GM13977 (cell line): ENCODE measurements around the gene MLLT3.

Experiments
- DNase-seq: peaks from one replicate; pipeline ENCODE4 v3.0.0; 2012; ENCODE audit warnings: low spot score
- in situ Hi-C: fragments of 300-500 bp; cut with MboI; formaldehyde crosslinking; loops from one replicate; pipeline ENCODE4 v1.12.0; 2022; ENCODE audit warnings: low sequenced_read_pairs, low pct_unique_long_range_greater_than_20kb, mixed read lengths, inconsistent platforms; ENCODE audit not compliant: unreplicated experiment
- TF ChIP-seq, protein P1 (sequence below): IDR thresholded peaks from 2 replicates; pipeline ENCODE4 v1.5.1; 2012; ENCODE audit warnings: mild to moderate bottlenecking, control low read depth; ENCODE audit not compliant: insufficient read depth; ENCODE audit errors: extremely low read depth, missing control alignments

Gene MLLT3

DNA sequence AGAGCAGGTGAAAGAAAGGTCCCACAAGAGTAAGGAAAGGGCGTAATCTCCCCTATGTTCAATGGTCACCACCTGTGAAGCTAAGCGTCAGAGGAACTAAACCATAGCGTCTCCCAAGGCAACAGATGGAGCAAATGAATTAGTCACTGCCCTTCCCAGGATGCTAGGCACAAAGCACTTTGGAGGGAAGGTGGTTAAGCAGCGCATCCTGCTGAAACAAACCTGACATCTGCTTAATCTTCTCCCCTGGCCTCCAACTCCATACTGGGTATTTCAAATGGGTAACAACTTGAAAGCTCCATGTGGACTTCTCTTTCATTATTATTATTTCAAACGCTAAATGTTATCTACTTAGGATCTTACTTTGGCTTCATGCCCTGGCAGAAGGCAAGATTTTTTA is 227.3 kb downstream of the MLLT3 start:
- in situ Hi-C loops = no loop called here
- DNase-seq = no peak
- TF ChIP-seq, protein P1, sequence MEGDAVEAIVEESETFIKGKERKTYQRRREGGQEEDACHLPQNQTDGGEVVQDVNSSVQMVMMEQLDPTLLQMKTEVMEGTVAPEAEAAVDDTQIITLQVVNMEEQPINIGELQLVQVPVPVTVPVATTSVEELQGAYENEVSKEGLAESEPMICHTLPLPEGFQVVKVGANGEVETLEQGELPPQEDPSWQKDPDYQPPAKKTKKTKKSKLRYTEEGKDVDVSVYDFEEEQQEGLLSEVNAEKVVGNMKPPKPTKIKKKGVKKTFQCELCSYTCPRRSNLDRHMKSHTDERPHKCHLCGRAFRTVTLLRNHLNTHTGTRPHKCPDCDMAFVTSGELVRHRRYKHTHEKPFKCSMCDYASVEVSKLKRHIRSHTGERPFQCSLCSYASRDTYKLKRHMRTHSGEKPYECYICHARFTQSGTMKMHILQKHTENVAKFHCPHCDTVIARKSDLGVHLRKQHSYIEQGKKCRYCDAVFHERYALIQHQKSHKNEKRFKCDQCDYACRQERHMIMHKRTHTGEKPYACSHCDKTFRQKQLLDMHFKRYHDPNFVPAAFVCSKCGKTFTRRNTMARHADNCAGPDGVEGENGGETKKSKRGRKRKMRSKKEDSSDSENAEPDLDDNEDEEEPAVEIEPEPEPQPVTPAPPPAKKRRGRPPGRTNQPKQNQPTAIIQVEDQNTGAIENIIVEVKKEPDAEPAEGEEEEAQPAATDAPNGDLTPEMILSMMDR = no peak

DNA sequence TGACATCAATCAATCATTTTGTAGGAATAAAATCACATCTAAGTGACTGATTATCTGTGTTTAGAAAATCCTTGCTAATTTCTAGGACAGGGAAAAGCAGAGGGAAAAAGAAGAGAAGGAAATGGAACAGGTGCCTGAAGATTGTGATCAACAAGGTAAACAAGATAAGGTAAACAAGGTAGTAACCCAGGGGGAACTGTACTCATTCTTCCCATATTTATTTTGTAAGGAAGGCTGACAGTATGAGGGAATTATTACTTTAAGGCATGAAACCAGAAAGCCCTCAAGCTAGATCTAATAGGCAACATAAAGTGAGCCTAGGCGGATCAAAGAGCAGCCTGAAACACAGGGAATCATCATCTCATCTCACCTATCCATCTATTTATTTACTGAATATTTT is 231.1 kb downstream of the MLLT3 start:
- TF ChIP-seq, protein P1 = no peak
- in situ Hi-C loops = no loop called here
- DNase-seq = no peak

DNA sequence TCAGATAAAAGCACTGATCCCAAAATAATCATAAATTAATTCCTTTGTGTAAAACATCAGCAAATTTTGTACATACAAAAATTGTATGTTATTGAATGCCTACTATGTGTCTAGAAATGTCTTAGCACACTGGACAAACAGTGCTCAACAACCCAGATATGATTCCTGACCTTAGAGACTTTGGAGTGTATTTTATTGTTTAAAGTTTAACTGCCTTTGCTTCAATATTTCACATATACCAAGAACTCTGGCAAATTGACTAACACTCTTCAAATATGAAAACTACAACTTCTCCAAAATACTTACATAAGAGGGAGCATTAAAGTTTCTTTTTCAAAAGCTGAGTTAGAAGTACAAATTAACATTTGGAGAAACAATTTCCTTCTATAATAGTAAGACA is 231.9 kb downstream of the MLLT3 start:
- DNase-seq = no peak
- in situ Hi-C loops = no loop called here
- TF ChIP-seq, protein P1 = no peak

DNA sequence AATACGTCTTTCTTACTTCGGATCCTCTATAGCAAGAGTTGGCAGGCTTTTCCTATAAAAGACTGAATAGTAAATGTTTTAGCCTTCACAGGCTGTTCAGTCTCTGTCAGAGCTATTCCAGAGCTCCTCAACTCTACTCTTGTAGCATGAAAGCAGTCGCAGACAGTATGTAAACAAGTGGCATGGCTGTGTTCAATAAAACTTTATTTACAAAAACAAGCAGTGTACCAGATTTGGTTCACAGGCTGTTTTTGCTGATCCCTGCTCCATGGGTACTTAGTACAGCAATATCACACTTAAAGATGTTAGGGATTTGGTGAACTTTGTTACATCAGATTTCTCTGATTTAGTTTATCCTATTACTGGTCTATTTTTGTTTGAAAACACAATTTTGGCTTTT is 235.2 kb downstream of the MLLT3 start:
- in situ Hi-C loops = no loop called here
- TF ChIP-seq, protein P1 = no peak
- DNase-seq = no peak

DNA sequence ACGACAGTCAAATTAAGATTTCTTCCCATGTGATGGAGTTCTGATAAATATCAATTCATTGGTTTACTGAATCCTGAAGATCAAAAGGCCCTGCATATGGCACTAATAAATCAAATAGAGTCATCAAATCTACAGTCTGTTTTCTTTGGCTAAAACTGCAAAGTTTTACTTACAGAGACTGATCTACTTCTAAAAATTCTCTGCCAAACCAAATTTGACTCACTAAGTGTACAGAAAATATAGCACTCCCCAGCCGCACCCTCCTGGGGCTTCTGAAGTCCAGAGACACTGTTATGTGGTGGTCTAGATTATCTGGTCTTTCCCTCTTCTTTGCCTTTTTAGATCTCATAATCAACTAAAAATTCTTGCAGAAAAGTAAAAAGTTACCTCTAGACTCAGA is 237.7 kb downstream of the MLLT3 start:
- no peak for DNase-seq
- in situ Hi-C loops = no loop called here
- TF ChIP-seq, protein P1 = no peak

DNA sequence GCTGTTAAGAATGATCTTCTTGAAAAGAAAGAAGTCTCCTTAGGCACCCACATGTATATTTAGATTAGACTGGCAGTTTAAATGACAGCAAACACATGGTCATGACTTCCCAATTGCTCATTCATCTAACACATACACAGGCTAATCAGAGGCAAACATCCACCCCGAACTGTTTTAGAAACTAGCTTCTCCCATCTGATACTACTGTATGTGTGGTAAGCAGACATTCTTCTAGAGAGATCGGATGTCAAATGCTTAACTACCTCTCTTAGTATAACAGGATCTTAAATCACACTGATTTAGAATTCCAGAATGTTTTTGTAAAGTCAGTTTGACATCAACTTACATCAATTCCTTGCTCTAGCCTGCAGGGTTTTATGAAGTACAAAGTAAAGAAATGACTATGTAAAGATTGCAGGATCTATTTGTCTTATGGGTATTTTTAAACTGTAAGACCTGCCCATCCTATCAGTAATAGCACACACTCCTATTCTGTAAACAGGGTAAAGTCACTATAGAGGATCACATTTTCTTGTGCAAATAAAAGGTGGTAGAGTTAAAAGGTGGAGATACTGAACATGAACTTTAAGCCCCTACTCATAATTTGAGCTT is 239.7 kb downstream of the MLLT3 start:
- DNase-seq = no peak
- in situ Hi-C loops = no loop called here

More for the DNA sequence above, 239.7 kb downstream of the MLLT3 start:
- TF ChIP-seq, protein P1 = no peak
